Activated T-cell treated with anti-CD3 and anti-CD28 coated beads, Interleukin-2, amount 50 U/mL, for 48 hours (primary cell): ENCODE results near the gene CAMKK2.
"Not testable (repeated sequence)": the region's sequence is repeated elsewhere in the genome, so short reads cannot be mapped to it uniquely, and the experiment has no call there.

Experiments used
- DNase-seq, 2 experiments: peaks; one replicate each; pipeline ENCODE4 v3.0.0-alpha.2; 2020

The CAMKK2 gene

GRCh38 chr12:121219353-121219986 is 77.0 kb downstream of the CAMKK2 start:
- DNase-seq: no peak

- no peak for DNase-seq
Measured at GRCh38 chr12:121218588-121219352, 77.7 kb downstream of the CAMKK2 start.

GRCh38 chr12:121217761-121218160 is 78.7 kb downstream of the CAMKK2 start:
- no peak for DNase-seq

- DNase-seq: no peak
Measured at GRCh38 chr12:121217063-121217462, 79.4 kb downstream of the CAMKK2 start.

GRCh38 chr12:121216102-121216501 is 80.4 kb downstream of the CAMKK2 start:
- no peak for DNase-seq

- DNase-seq: no peak
Measured at GRCh38 chr12:121214855-121215745, 81.4 kb downstream of the CAMKK2 start.

- peak; percentile 48 to 58 for DNase-seq
Measured at GRCh38 chr12:121214166-121214777, 82.2 kb downstream of the CAMKK2 start.

- no peak for DNase-seq
Measured at GRCh38 chr12:121212875-121213274, 83.6 kb downstream of the CAMKK2 start.

GRCh38 chr12:121209624-121210572 is 86.6 kb downstream of the CAMKK2 start, which contains the start of gene P2RX4:
TSS of gene P2RX4 (plus strand) at chr12:121210129. CDS start at chr12:121210165, 36 bp downstream.
- peak; percentile 91 to 93 for DNase-seq

GRCh38 chr12:121209221-121209620 is 87.3 kb downstream of the CAMKK2 start:
- DNase-seq: no peak

- DNase-seq: not testable (repeated sequence)
Measured at GRCh38 chr12:121208571-121208970, 87.9 kb downstream of the CAMKK2 start.

- DNase-seq: no peak
Measured at GRCh38 chr12:121205491-121205890, 91.0 kb downstream of the CAMKK2 start.

- no peak for DNase-seq
Measured at GRCh38 chr12:121203482-121203881, 93.0 kb downstream of the CAMKK2 start.

GRCh38 chr12:121202407-121203355 is 93.8 kb downstream of the CAMKK2 start:
- no peak for DNase-seq

GRCh38 chr12:121201140-121201539 is 95.4 kb downstream of the CAMKK2 start:
- not testable (repeated sequence) for DNase-seq

- DNase-seq: no peak
Measured at GRCh38 chr12:121198949-121199348, 97.6 kb downstream of the CAMKK2 start.

- no peak for DNase-seq
Measured at GRCh38 chr12:121196902-121197301, 99.6 kb downstream of the CAMKK2 start.

- no peak for DNase-seq
Measured at GRCh38 chr12:121191151-121191550, 105.4 kb downstream of the CAMKK2 start.

- DNase-seq: no peak
Measured at GRCh38 chr12:121190523-121191031, 105.9 kb downstream of the CAMKK2 start.

- no peak for DNase-seq
Measured at GRCh38 chr12:121189619-121190155, 106.8 kb downstream of the CAMKK2 start.
